Embryonic facial prominence (tissue), 1 donor: ENCODE data around the gene UBR2.
"Not testable (repeated sequence)": the region's sequence is repeated elsewhere in the genome, so short reads cannot be mapped to it uniquely, and the experiment has no call there.

Experiments used
- DNase-seq: peaks from one replicate; pipeline ENCODE4 v3.0.0-alpha.2; 2016; ENCODE audit errors: extremely low spot score

The UBR2 gene

DNA sequence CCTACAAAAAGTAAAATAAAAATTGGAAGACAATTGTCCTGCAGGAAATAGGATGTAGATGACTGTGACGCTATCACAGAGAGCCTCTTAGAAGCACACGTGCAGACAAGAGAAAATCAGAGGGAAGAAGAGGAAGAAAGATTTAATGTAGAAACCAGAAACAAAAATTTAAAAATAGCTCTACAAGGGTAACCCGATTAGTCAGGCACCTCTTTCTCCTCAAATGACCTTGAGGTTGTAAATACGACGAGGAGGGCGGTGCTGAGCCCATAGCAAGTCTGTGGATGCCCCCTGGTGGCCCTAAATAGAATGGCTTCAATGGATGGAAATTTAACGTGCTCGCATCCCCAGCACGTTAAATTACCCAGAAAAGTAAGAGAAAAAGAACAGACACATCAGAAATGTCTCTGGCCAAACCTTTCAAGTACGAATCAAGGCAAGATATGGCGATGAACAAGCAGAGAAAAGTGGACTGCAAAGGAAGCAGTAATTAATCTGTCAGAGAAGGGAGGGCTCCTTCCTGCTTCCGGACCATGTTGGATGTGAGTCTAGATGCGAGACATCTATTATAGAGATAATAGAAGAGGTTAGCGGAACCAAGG lies 162.8 kb downstream of the UBR2 start:
- DNase-seq = peak; percentile 71

DNA sequence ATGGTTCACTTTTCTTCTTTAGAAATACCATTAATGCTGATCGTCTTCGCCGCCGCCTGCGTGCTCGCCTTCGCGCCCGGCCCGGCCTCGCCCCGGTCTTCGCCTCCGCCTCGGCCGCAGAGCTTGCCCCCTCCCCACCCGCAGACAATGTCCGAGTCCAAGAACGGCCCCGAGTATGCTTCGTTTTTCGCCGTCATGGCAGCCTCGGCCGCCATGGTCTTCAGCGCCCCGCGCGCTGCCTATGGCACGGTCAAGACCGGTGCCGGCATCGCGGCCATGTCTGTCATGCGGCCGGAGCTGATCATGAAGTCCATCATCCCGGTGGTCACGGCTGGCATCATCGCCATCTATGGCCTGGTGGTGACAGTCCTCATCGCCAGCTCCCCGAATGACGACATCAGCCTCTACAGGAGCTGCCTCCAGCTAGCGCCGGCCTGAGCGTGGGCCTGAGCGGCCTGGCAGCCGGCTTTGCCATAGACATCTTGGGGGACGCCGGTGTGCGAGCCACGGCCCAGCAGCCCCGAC lies 163.3 kb downstream of the UBR2 start:
- no peak for DNase-seq

DNA sequence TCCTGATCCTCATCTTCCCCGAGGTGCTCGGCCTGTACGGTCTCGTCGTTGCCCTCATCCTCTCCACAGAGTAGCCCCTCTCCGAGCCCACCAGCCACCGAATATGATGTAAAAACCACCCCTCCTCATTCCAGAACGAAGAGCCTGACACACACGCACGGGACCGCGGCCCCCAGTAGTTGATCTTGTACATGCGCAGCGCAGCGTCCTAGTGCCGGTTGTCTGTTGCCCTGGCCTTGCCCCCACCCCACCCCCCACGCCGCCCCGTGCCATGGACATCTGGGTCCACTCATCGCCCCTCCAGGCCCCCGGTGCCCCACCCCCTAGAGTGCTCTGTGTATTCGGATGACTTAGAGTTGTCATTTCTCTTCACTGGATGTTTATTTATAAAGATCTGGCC lies 163.8 kb downstream of the UBR2 start:
- DNase-seq = no peak

DNA sequence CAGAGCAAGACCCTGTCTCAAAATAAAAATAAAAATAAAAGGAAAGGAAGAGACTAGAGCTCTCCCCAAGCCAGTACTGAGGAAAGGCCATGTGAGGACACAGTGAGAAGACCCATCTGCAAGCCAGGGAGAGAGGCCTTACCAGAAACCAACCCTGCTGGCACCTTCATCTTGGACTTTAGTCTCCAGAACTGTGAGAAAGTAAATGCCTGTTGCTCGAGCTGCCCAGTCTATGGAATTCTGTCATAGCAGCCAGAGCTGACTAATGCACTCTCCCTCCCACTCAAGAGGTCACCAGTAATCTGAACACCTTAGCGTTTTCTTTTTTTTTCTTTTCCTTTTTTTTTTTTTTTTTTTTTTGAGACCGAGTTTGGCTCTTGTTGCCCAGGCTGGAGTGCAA lies 165.9 kb downstream of the UBR2 start:
- DNase-seq = no peak

DNA sequence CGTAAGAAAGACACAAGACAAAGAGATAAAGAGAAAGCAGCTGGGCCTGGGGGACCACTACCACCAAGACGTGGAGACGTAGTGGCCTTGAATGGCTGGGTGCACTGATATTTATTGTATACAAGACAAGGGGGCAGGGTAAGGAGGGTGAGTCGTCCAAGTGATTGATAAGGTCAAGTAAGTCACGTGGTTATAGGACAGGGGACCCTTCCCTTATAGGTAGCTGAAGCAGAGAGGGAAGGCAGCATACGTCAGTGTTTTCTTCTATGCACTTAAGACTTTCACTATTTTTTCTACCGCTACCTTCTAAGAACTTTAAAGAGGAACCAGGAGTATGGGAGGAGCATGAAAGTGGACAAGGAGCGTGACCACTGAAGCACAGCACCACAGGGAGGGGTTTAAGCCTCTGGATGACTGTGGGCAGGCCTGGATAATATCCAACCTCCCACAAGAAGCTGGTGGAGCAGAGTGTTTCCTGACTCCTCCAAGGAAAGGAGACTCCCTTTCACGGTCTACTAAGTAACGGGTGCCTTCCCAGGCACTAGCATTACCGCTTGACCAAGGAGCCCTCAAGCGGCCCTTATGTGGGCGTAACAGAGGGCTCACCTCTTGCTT lies 170.1 kb downstream of the UBR2 start:
- DNase-seq = not testable (repeated sequence)

DNA sequence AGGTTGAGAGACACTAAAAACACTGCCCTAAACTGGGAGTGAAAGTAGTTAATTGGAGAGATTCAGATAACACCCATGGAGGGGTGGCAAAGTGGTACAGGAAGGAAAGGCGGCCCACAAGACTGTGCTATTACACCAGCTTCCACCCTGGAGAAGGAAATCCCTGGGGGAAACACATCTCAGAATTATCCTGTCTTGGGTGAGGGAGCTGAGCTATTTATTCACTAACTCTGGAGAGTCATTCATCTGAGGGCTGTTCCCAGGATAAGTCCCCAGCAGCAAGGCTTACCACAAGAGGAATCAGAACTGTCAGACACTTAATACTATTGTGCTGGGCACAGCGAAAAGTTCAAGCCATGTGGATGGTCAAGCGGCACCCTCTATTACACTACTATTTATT lies 172.1 kb downstream of the UBR2 start:
- DNase-seq = no peak

DNA sequence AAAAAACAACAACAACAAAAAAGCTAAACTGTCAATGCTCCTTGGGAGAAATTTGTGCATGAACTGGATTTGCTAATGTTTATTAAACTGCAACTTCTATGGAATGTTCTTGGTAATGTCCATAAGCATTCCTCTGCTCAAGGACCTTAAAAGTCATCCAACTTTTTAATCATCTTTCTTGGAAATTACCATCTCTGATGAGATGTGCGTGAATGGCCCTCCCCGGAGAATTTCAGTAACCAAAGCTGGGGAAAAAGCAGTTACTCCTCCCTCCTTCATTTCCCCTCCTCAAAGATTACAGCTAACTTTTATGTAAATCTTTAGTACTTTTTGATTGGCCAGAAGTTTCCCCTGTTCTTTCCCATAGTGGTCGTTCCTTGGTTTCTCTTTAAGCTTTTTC lies 176.9 kb downstream of the UBR2 start:
- no peak for DNase-seq

DNA sequence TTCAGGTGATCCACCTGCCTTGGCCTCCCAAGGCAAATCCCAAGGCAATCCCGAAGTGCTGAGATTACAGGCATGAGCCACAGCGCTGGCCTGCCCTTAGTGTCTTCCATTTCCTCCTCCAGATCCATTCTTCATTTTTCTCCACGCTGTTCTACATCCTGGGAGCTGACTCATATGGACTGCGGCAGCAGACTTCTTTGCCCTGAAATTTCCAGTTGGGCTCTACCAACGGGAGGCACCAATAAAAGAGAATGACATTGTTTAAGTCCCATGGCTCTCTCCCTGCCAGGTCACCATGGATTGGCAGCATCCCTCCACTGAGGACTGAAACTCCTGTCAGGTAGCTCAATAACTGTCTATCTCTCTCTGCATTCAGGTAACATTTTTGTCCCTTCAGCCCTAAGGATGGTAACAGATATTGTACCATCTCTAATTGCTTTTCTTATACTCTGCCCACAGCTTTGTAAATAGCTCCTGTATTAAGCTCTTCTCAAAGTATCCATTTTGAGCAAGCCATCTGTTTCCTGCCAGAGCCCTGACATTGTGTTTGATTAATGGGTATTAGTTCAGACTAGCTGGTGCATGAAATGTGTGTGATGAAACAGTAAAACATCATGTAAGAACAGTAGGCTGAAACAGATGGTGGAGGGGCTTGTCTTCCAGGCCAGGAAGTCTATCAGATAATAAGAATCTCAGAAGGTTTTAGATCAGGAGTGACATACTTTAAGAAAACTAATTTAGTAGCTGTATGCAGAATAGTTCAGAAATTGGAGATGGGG lies 178.5 kb downstream of the UBR2 start:
- DNase-seq = peak; percentile 9
